GM10847 (cell line): ENCODE results near the gene TTK.

ENCODE experiments used
- POLR2A ChIP-seq: IDR thresholded peaks from 2 replicates; pipeline ENCODE4 v1.6.1; 2011; ENCODE audit not compliant: insufficient read length; ENCODE audit errors: extremely low read depth

Gene TTK

GRCh38 chr6:80006541-80006940, 2.1 kb downstream of the TTK start:
- no peak for TF ChIP-seq POLR2A

GRCh38 chr6:80009531-80009930, 5.1 kb downstream of the TTK start:
- TF ChIP-seq POLR2A = no peak

- TF ChIP-seq POLR2A = no peak
Measured at GRCh38 chr6:80010288-80010687, 5.8 kb downstream of the TTK start.

GRCh38 chr6:80015839-80016435, 11.5 kb downstream of the TTK start:
- no peak for TF ChIP-seq POLR2A

- no peak for TF ChIP-seq POLR2A
Measured at GRCh38 chr6:80020381-80021120, 16.1 kb downstream of the TTK start.

- no peak for TF ChIP-seq POLR2A
Measured at GRCh38 chr6:80021131-80021530, 16.7 kb downstream of the TTK start.

GRCh38 chr6:80021591-80021990, 17.1 kb downstream of the TTK start:
- no peak for TF ChIP-seq POLR2A

- TF ChIP-seq POLR2A = no peak
Measured at GRCh38 chr6:80022803-80023202, 18.4 kb downstream of the TTK start.

- TF ChIP-seq POLR2A = no peak
Measured at GRCh38 chr6:80028589-80028988, 24.1 kb downstream of the TTK start.

- TF ChIP-seq POLR2A = no peak
Measured at GRCh38 chr6:80029470-80029869, 25.0 kb downstream of the TTK start.

GRCh38 chr6:80060774-80061173, 56.3 kb downstream of the TTK start:
- no peak for TF ChIP-seq POLR2A

GRCh38 chr6:80077067-80077466, 72.6 kb downstream of the TTK start:
- TF ChIP-seq POLR2A = no peak

GRCh38 chr6:80088637-80089036, 84.2 kb downstream of the TTK start:
- no peak for TF ChIP-seq POLR2A

- no peak for TF ChIP-seq POLR2A
Measured at GRCh38 chr6:80091506-80091905, 87.1 kb downstream of the TTK start.
